Measurements from ENCODE around the gene SMIM38. TPM values are rescaled to one million over a fixed set of nuclear protein-coding genes. Genes with fewer than 3 reads are reported as not detected.
"Not testable (repeated sequence)": the region's sequence is repeated elsewhere in the genome, so short reads cannot be mapped to it uniquely, and the experiment has no call there.

SMIM38 gene
- total RNA-seq, 1 donor from 2014 or later: 0.65 TPM

DNA sequence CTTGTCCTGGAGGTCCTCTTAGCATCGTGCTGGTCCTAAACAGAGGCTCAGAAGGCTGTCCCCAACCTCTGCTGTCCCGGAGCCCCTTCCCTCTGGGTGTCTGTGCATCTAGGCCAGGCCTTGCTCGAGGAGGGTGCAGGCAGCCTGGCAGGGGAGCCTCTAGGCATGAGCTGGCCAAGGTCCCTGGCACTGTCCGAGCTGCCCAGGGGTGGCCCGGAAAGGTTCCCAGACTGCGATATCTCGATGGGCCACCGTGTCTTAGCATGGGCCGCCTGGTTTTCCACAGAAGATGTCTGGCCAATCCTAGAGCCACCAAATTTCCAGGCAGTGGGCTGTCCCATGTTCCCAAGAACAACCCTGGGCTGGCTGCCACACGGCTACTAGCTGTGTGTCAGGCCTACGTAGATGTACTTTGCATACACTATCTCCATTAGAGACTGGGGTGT, 24.6 kb upstream of the SMIM38 start:
- H3K27ac Mint-ChIP-seq: peak overlapping the region; percentile 52
- no peak overlapping the region for H3K4me3 Mint-ChIP-seq (ENCODE audit: low read depth)
- H3K4me1 Mint-ChIP-seq (ENCODE audit: low read depth): peaks cover 16% of the 10 kb centered on the region
- H3K9me3 Mint-ChIP-seq (ENCODE audit: low read depth): peaks cover 23% of the 10 kb centered on the region
- no peak for TF ChIP-seq CTCF (IDR thresholded peaks at IDR 0.05; ENCODE audit: unreplicated experiment)
- peaks cover 12% of the 10 kb centered on the region for H3K36me3 Mint-ChIP-seq (ENCODE audit: insufficient read depth)
- DNase-seq (ENCODE audit: low spot score, unreplicated experiment): no peak
- H3K27me3 Mint-ChIP-seq: no peaks in the 10 kb centered on the region

- H3K9me3 Mint-ChIP-seq (ENCODE audit: low read depth): peaks cover 23% of the 10 kb centered on the region
- H3K27ac Mint-ChIP-seq: peak overlapping the region; percentile 52
- peak; percentile 94 for TF ChIP-seq CTCF (IDR thresholded peaks at IDR 0.05; ENCODE audit: unreplicated experiment)
- peaks cover 17% of the 10 kb centered on the region for H3K4me1 Mint-ChIP-seq (ENCODE audit: low read depth)
- peaks cover 13% of the 10 kb centered on the region for H3K36me3 Mint-ChIP-seq (ENCODE audit: insufficient read depth)
- H3K27me3 Mint-ChIP-seq: no peaks in the 10 kb centered on the region
- H3K4me3 Mint-ChIP-seq (ENCODE audit: low read depth): no peak overlapping the region
- peak; percentile 74 for DNase-seq (ENCODE audit: low spot score, unreplicated experiment)
Observed at GRCh38 chr11:69131644-69132300, 24.0 kb upstream of the SMIM38 start.

DNA sequence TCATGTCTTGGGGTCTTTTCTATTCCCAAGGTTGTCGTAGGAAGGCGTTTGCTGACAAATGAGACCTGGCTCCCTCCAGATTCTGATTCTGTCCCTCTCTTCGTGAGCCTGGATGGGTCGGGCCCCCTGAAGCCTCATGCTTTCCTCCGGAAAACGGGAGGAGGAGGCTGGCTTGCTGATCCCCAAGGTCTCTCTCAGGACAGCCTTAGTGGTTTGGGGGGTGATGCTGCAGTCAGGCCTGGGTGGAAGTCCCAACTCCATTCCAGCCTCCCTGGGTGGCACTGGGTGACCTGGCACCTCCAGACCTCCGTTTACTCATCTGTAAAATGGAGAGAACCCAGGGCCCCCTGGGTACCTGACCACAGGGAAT, 23.4 kb upstream of the SMIM38 start:
- Mint-ChIP-seq H3K4me1 (ENCODE audit: low read depth) (peaks cover 17% of the 10 kb centered on the region), H3K36me3 (ENCODE audit: insufficient read depth) (peaks cover 13% of the 10 kb centered on the region), H3K27me3 (no peaks in the 10 kb centered on the region), H3K9me3 (ENCODE audit: low read depth) (peaks cover 23% of the 10 kb centered on the region), H3K4me3 (ENCODE audit: low read depth) (no peak overlapping the region), H3K27ac (peak overlapping the region; percentile 45)
- DNase-seq (ENCODE audit: low spot score, unreplicated experiment): no peak
- TF ChIP-seq CTCF (IDR thresholded peaks at IDR 0.05; ENCODE audit: unreplicated experiment): no peak

DNA sequence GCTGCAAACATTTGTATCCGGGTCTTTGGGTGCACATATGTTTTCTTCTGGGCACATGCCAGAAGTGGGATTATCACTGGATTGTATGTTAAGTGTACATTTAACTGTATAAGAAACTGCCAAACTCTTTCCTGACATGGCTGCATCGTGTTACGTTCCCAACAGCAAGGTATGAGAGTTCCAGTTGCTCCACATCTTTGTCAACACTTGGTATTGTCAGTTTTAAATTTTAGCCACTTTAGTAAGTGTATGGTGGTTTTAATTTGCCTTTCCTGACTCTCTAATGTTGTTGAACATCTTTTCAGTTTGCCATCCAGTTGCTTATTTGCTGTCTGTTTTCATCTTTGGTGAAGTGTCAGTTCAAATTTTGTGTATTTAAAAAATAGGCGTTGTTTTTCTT, 22.5 kb upstream of the SMIM38 start:
- Mint-ChIP-seq H3K4me3 (ENCODE audit: low read depth) (no peak overlapping the region), H3K9me3 (ENCODE audit: low read depth) (peaks cover 19% of the 10 kb centered on the region), H3K27me3 (no peaks in the 10 kb centered on the region), H3K27ac (no peak overlapping the region), H3K36me3 (ENCODE audit: insufficient read depth) (peaks cover 9% of the 10 kb centered on the region), H3K4me1 (ENCODE audit: low read depth) (peaks cover 21% of the 10 kb centered on the region)
- no peak for TF ChIP-seq CTCF (IDR thresholded peaks at IDR 0.05; ENCODE audit: unreplicated experiment)
- DNase-seq (ENCODE audit: low spot score, unreplicated experiment): no peak

DNA sequence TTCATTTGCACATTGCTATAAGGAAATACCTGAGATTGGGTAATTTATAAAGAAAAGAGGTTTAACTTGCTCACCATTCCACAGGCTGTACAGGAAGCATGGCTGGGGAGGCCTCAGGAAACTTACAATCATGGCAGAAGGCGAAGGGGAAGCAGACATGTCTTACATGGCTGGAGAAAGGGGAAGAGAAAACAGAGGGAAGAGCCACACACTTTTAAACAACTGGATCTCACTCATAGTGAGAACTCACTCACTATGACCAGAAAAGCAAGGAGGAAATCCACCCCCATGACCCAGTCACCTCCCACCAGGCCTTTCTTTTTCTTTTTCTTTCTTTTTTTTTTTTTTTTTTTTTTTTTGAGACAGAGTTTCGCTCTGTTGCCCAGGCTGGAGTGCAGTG, 21.6 kb upstream of the SMIM38 start:
- Mint-ChIP-seq H3K4me1 (ENCODE audit: low read depth) (peaks cover 28% of the 10 kb centered on the region), H3K27ac (peak overlapping the region; percentile 83), H3K9me3 (ENCODE audit: low read depth) (peaks cover 13% of the 10 kb centered on the region)
- H3K4me3 Mint-ChIP-seq (ENCODE audit: low read depth); H3K27me3 Mint-ChIP-seq; H3K36me3 Mint-ChIP-seq (ENCODE audit: insufficient read depth); DNase-seq (ENCODE audit: low spot score, unreplicated experiment): not testable (repeated sequence)

DNA sequence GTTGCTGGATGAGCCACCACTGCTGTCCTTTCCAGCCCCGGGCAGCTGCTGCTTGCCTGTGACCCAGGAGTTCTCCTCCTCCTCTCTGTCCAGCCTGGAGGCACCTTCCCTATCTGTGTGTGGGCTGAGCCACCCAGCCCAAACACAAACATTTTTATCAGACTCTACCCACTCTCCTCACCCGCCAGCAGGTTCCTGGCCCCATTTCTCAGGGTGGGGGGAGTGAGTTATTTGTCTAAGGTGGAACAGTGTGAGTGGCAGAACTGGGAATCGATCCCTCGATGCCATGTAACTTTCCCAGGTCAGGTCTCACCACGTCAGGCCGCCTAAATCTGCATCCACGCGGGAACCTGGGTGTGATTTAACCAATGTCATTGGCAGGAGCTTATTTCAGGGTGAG, 20.8 kb upstream of the SMIM38 start:
- Mint-ChIP-seq H3K4me1 (ENCODE audit: low read depth) (peaks cover 27% of the 10 kb centered on the region), H3K4me3 (ENCODE audit: low read depth) (no peak overlapping the region), H3K27ac (no peak overlapping the region), H3K9me3 (ENCODE audit: low read depth) (peaks cover 13% of the 10 kb centered on the region), H3K27me3 (no peaks in the 10 kb centered on the region), H3K36me3 (ENCODE audit: insufficient read depth) (peaks cover 8% of the 10 kb centered on the region)
- DNase-seq (ENCODE audit: low spot score, unreplicated experiment): no peak
- no peak for TF ChIP-seq CTCF (IDR thresholded peaks at IDR 0.05; ENCODE audit: unreplicated experiment)

Data from progenitor cell of endocrine pancreas (in vitro differentiated cells).